ENCODE data around the gene SNCB.

SNCB gene

DNA sequence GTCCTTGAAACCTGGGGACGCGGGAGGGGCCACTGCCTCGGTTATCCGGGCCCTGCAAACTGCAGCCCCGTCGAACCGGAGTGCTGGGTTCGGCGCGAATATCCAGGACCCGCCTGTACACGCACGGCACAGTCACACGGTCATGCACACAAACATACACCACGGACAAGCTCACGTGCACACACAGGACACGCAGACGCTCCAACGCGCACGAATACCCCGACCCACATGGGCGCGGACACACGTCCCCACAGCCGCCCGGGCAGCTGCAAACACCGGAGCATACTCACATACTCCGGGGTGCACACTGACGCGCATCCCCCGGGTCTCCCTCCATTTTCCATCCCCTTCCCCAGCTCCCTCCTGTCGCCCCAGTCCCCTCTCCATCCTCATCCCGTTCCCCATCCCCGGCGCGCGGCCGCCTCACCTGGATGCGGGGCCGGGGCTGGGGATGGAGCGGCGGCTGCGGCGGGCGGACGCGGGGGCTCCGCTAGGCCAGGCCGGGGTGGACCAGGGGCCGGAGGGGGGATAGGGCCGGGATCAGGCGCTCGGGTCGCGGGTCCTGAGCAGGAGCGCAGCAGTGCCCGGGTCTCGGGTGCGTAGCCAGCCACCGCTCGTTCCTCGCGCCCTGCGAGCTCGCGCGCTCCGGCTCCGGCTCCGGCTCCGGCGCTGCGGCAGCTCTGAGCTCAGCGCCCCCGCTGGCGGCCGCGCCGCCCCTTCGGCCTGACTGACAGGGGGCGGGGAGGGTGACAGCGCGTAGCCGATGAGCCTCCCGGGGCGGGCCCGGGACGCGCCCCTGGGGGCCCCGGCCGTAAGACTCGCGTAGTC lies at the start of gene SNCB, which contains the start of gene EIF4E1B:
Gene SNCB, minus strand, starts transcription at position 682 of the 828 bp plus-strand sequence. CDS start 880 bp downstream, outside the sequence.
Gene EIF4E1B, plus strand, starts transcription at position 823 of the 828 bp plus-strand sequence. CDS start 12,113 bp downstream, outside the sequence.
- DNase-seq (ENCODE audit: low spot score): no peak

DNA sequence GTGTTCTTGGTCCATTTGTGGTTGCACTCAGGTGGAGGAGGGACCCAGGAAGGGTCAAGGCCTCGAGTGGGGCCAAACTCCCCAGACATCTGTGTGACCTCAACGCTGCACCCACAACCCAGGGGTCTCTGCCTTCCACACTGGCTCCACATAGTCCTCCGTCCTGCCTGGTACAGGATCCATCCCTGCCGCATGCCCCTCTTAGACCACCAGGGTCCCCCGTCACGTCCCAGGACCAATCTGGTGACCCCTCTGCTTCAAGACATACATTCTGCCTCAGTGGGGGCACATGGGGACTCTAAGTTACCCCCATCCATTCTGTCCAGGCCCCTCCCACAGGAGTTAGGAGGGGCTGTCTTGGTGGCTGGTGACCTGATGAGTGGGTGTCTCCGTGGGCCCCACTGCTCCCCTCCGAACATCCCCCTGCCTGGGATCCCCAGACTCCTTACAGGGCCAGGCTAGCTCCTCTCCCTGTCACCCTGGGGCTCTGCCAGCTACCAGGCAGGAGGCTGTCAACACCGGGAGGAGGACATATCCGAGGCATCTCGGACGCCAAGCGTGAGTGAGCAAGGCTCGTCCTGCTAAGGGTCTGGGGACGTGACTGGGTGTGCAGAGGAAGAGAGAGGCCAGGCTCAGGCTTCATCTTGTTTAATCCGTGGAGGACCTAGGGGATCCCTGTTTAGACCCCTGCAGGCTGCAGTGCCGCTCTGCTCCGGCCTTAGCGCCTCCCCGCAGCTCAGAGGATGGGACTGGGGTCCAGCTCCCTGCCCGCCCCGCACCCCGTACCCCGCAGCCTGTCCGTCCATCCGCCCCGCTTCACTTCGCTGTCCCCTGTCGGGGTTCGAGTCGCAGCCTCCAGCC lies 49.3 kb upstream of the SNCB start:
- DNase-seq (ENCODE audit: low spot score): no peak

DNA sequence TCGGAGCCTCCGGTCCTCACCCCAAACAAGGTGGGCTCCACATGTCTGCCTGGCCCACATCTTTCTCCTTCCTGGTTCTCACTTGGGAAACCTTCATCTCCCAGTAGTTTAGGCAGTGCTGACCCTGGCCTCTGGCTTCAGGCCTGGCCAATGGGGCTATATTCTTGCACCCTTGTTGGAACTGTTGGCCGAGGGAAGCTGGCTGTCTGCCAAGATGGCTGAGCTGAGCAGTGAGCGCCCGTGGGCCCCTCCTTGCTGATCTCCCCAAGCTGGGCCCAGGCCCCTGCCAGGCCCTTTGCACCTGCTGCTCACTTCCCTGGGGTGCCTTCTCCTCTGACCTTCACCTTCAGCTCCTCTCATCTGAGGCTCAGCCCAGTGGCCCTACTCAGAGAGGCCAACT lies 48.2 kb upstream of the SNCB start:
- no peak for DNase-seq (ENCODE audit: low spot score)

DNA sequence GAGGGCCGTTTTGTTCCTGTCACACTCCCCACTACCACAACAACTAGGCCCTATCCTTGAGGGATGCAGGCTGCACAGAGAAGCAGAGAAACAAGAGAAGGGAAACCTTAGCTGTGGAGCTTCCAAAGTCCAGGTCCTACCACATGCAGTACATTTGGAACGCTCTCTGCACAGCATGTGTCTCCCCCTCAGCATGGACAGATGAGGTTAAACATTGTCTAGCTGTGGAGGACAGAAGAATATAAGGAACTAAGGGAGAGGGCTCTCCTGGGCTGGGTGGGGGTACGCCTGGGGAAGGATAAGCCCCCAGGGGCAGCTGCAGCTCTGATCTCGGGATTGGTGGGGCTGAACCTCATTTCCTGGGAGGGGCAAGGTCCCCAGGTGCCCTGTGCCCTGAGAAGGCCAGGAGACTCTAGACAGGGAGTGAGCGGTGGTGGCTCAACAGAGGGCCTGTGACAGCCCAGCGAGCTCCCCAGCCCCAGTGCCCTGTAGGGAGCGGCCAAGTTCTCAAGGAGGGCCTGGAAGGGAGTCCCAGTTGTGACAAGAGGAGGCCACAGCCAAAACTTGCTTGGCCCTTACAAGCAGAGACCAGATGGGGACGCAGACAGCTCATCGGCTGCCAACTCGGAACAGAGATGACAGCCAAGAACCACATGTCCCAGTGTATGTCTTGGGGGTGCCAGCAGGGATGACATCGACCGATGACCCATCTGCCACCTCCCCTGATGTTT lies 47.0 kb upstream of the SNCB start:
- no peak for DNase-seq (ENCODE audit: low spot score)

DNA sequence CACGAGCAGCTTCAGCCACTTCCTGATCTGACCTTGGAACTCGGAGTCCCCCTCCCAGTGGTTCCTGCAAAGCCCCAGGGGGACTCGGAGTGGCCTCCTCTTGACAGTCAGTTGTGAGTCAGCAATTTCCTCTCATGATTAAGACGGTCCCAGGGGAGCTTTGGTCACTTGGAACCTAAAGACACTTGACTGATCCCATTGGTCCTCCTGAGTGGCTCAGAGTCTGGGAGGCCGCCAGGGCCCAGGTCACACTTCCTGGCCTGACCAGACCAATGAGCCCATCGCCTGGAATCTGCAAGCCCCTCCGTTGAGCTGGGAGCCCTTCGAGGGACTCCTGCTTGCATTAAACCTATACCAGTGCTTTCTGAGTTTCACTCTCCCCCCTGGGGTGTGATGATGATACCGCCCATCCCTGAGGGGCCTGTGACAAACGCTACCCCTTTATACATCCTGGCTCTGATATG lies 46.1 kb upstream of the SNCB start:
- DNase-seq (ENCODE audit: low spot score): no peak

DNA sequence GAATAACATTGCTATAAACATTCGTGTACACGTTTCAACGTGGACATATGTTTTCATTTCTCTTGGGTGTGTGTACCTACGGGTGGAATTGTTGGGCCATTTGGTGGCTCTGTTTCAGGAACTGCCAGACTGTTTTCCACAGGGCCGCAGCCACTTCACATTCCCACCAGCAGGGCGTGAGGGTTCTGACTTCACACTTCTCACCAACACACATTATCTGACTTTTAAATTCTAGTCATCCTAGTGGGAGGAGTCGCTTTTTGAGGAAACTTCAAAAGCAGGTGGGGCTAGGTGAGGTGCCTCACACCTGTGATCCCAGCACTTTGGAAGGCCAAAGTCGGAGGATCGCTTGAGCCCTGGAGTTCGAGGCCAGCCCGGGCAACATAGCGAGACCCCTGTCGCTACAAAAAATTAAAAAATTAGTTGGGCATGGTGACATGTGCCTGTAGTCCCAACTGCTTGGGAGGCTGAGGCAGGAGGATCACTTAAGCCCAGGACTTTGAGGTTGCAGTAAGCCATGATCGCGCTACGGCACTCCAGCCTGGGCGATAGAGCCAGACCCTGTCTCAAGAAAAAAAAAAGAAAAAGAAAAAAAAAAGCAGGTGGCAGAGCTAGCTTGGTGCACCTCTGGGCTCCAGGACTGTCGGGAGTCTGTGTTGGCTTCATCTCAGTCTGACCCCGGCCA lies 45.5 kb upstream of the SNCB start:
- DNase-seq (ENCODE audit: low spot score): no peak

DNA sequence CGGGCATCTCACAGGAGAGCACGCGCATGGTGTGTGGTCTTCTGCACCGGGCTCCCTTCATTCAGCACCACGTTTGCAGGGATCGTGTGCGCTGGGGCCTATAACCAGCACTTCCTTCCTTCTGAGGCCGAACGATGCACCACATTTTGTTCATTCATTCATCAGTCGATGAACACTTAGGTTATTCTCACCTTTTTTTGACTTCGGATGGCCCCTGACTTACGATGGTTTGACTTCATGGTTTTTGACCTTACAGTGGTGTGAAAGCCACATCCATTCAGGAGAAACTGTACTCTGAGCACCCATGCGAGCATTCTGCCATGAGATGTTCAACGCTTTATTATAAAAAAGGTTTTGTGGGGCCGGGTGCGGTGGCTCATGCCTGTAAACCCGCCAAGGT lies 44.5 kb upstream of the SNCB start:
- no peak for DNase-seq (ENCODE audit: low spot score)

DNA sequence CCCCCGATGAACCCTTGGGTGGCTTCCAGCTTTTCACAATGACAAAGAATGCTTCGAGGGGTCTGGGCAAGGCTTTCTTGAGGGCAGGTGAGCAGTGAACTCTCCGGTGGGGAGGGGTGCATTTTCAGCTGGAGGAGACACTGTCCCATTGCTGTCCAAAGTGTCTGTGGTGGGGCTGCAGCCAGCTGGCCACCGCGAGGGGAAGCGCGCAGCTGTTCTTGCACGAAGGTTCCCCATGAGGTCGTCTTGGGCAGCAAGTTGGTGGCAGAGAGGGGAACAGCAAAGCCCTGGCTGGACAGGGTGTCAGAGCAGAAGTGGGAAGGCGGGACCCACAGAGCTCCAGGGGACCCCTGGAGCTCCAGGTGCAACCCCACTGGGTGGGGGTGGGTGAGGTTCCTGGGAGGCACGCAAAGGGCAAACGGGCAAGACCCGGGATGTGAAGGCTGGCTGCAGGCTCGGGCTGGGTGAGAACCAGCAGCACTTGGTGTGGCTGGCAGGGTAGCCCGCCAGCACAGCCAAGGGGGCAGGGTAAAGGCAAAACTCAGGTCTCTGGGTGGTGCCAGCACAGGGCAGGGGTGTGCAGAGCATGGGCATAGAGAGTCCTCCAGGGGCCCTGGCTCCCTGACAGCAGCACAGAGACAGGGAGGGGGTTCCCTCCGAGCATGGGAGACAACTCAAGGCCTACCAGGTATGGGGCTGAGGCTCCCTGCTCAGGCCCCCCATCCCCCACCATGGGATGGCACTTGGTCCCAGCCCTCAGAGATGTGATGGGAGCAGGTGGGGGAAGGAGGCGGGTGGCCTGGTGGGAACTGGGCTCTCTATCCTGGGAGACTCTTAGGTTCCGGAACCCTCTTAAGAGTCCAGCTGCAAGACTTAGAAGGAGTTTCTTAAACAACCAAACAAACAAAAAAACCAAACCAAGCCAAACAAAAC lies 43.6 kb upstream of the SNCB start:
- DNase-seq (ENCODE audit: low spot score): no peak

DNA sequence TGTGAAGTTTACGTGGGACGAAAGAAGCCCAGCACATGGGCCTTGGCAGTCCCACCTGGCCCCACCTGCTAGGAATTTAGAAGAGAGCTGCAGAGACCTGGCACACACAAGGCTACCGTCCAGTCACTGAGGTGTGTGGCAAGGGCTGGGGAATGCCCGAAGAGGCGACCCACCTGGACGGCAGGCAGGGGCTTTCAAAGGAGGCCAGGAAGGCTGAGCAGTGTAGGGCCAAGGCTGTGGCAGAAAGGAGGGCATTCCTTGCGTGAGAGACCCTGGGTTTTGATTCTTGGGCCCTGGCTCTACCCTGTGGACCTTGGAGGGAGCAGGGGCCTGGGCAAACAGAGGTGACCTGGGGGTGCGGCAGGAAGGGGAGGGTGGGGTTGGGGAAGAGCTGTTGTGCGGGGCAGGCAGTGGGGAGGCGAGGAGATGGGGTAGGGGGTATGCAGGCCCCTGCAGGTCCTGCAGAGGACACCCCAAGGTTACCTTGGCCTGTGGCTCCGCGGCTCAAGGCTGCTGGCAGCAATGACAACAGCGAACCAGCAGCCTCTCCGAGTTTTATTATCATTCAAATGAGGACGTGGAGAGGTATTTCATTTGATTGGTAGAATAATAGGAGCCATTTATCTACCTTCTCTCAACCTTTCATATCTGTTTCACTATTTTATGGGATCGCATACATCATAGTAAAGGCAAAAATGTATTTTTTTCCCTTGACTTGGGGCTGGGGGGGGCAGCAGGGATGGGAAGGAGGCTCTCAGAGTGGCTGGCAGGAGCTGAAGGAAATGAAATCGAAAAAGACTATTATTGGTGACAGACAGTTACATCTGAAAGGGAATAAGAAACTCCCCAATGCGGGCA lies 41.8 kb upstream of the SNCB start:
- no peak for DNase-seq (ENCODE audit: low spot score)

DNA sequence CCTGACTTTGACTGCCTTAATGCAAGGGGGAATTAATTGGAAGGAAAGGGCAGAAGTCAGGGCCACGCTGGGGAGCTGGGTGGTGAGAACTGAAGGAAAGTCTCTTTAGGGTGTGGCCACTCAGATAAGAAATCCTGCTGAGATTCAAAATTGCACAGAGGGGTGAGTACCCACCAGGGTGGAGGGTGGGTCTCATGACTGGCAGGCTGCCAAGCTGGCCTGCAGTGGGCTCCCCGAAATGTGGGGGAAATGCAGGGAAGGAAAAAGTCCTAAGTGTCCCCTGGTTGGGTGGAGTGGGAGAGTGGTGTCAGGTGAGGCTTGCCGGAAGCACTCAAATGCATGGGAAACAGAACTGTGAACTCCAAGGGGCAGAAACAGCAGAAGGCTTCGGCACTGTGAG lies 41.1 kb upstream of the SNCB start:
- DNase-seq (ENCODE audit: low spot score): no peak

DNA sequence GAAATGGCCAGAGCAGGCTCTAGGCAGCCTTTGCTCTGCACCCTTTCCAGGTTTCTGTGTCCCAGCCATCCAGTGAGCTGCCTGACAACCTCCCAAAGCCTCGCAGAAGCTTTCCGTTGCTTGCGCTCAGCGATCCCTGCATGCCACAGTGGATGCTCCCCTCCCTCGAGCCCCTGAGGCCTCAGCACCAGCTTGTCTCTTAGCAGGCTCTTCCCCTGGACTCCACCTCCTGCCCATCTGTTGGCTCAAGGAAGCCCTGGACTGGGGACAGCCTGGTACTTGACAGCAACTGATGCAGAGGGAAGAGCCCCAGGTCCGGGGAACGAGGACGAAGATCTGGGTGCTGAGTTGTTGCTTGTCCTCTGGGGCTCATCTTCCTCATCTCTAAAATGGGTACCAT lies 40.1 kb upstream of the SNCB start:
- no peak for DNase-seq (ENCODE audit: low spot score)

DNA sequence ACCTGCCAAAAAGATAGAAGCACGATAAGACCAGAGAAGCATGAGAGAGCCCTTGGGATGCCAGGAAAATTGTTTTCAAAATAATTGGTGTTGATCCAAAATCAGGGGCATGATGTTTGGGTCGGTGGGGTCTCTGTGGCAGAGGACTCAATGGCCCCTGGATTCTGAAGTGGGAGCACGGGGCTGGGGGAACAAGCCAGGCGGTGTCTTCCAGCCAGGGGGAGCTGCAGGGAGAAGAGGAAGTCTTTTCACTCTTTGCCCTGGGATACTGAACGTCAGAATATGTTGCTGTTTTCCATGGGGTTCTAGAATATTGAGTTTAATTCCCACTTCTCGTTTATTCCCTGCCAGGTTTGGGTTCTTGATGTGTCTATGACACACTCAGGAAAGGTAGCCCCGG lies 37.3 kb upstream of the SNCB start:
- no peak for DNase-seq (ENCODE audit: low spot score)

DNA sequence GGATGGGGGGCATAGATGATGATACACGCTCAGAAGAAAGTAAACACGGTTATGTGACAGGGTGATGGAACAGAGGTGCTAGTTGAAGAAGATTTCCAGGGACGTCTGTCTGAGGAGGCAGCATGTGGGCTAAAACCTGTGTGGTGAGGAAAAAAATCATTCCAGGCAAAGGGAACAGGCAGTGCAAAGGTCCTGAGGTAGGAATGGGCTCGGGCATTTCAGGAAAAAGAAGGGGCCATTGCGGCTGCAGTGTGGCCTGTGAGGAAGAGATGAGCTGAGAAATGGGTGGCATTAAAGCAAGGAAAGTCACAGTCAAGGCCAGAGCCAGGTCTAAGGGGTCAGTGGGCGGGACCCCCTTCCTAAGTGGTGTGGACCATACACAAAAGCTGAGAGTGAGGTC lies 35.2 kb upstream of the SNCB start:
- no peak for DNase-seq (ENCODE audit: low spot score)

DNA sequence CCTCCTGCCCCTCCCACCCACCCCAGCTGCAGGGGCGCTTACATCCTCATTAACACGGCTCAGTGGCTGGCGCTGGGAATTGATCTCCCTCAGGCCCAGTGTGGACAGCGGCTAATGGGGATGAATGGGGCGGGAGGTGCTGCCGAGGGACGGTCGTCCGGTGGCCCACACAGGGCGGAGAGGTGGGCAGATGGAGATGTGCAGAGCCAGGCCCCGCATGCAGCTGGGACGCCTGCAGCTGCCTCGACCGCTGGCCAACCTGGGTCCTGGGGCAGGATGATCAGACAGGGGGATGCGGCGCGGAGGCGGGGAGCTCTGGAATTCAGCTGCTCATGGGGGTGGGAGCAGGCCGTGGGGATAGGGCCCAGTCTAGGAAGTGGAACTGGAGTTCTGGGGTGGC lies 34.6 kb upstream of the SNCB start:
- no peak for DNase-seq (ENCODE audit: low spot score)

DNA sequence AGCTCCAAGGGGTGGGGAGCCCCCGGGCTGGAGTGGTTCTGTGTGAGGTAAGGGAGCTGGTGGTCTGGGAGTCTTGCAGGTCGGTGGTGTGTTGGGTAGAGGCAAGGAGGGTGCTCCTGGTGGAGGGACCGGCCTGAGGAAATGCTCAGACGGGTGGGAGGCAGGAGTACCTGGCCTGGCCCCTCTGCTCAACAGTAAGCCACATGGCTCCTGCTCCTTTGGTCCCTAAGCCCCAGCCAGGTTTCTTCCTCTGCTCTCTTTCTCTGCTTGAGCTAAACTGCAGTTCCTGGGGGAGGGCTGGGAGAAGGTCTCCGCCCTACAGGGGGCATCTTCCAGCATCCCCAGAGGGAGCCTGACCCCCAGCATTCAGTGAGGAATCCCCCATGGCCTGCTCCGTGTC lies 34.1 kb upstream of the SNCB start:
- no peak for DNase-seq (ENCODE audit: low spot score)

DNA sequence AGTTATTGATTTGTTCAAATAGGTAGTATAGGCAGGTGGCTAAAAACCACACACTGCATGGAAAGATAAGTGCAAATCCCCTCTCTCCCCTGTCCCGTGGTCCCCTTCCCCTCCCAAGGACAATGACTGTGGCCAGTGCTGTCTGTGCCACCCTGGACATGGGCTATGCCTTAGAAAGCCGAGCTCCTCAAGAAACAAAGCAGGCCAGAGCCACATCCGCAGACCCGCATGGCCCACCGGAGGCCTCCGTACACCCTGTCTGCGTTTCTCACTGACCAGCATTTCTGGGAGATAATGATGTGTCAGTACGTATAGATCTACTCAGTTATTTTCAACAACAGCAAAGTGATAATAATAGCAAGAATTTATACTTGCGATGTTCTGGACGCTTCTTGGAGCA lies 33.2 kb upstream of the SNCB start:
- DNase-seq (ENCODE audit: low spot score): no peak

DNA sequence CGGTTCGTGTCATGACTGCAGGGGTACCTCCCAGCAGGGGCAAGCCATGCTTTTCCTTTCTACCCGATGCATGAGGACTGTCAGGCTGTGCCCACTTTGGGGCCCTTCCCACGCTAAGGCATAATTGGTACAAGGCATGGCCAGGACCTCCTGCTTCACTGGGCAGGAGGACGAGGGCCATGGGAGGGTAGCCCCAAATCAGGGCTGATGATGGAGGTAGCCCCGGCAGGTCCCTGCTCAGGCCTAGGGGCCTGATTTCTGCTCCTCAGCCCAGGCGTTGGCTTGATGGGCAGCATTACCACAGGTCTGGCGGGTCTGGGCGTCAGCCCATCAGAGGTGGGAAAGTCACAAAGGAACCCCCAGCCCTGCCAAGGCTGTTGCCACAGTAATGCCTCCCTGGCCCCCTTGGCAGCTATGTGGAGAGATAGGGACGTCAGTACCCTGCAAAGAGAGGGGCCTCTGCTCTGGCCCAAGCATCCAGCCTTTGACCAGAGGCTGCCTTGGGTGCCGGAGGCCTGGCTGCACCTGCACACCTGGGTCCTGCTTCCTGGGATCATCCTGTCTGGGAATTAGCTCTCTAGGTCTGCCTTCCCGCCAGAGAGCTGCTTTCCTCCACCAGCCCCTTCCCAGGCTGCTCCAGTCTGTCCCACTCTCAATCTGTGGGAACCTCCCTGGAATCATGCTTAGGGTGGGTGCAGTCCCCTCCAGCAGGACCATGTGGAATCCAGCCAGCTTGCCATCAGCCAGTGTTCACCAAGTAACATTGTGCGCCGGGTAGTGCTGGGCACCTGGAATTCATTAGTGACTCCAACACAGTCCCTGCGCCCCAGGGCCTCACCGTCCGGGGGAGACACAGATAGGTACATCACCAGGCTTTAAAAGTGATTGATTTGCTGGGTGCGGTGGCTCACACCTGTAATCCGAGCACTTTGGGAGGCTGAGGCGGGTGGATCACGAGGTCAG lies 32.3 kb upstream of the SNCB start:
- DNase-seq (ENCODE audit: low spot score): no peak

DNA sequence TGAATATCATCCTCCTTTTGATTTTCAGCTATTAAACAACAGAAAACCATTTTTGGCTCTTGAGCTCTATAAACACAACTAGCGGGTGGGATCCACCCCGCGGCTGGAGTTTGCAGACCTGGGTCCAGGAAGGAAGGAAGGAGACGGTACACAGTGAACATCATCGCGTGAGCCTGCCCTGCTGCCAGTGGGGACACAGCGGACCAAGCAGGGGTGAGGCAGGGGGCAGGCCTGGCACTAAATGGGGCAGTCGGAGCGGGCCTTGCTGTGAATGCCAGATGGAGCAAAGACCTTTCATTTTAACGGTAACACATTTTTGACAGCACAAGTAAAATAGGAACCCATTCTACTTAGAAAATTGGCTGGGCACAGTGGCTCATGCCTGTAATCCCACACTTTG lies 31.3 kb upstream of the SNCB start:
- DNase-seq (ENCODE audit: low spot score): no peak

Data from globus pallidus (tissue), 1 donor.